ENCODE results near the gene ATP13A2.
A peak's percentile ranks its signal among the peaks of the same experiment; 100 is the strongest.

Gene ATP13A2, protein sequence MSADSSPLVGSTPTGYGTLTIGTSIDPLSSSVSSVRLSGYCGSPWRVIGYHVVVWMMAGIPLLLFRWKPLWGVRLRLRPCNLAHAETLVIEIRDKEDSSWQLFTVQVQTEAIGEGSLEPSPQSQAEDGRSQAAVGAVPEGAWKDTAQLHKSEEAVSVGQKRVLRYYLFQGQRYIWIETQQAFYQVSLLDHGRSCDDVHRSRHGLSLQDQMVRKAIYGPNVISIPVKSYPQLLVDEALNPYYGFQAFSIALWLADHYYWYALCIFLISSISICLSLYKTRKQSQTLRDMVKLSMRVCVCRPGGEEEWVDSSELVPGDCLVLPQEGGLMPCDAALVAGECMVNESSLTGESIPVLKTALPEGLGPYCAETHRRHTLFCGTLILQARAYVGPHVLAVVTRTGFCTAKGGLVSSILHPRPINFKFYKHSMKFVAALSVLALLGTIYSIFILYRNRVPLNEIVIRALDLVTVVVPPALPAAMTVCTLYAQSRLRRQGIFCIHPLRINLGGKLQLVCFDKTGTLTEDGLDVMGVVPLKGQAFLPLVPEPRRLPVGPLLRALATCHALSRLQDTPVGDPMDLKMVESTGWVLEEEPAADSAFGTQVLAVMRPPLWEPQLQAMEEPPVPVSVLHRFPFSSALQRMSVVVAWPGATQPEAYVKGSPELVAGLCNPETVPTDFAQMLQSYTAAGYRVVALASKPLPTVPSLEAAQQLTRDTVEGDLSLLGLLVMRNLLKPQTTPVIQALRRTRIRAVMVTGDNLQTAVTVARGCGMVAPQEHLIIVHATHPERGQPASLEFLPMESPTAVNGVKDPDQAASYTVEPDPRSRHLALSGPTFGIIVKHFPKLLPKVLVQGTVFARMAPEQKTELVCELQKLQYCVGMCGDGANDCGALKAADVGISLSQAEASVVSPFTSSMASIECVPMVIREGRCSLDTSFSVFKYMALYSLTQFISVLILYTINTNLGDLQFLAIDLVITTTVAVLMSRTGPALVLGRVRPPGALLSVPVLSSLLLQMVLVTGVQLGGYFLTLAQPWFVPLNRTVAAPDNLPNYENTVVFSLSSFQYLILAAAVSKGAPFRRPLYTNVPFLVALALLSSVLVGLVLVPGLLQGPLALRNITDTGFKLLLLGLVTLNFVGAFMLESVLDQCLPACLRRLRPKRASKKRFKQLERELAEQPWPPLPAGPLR

DNA sequence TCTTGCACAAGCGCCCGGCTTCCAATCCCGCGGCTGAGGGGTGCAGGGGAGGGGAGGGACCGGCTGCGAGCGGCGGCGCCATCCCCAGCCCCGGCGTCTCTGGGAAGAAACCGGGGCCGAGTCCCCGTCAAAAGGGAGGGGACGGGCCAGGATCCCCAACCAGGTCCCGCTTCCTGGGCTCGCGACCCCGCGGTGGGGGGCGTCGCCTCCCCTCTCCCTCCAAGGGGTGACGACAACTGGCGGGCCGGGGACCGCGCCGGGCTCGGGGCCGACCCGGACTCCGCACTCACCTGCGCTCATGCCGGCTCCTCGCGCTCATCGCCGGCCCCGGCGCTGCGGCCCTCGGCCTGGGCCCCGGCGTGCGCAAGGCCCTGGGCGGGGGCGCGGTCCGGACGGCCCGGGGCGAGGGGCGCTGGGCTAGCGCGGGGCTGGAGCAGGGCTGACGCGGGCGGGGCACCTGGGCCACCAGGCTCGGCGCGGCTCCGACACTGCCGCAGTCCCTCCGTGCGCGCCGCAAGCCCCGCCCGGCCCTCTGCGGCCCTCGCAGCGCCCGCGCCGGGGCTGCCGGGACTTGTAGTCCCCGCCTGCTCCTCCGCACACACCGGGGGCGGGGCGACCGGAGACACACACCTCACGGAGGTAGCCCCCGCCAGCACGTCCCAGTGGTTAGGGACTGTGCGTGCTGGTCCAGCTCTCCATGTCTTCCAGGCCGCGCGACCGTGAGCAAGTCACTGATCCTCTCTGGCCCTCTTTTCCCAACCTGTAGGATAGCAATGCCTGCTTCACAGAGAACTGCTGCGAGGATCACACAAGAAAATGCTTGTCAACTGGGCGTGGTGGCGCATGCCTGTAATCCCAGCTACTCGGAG lies at the start of gene ATP13A2:
Gene ATP13A2 (minus strand): TSS at position 490 of the 869 bp plus-strand sequence. CDS start 190 bp downstream, at position 300.
- DNase-seq: peak; percentile 76 to 78

DNA sequence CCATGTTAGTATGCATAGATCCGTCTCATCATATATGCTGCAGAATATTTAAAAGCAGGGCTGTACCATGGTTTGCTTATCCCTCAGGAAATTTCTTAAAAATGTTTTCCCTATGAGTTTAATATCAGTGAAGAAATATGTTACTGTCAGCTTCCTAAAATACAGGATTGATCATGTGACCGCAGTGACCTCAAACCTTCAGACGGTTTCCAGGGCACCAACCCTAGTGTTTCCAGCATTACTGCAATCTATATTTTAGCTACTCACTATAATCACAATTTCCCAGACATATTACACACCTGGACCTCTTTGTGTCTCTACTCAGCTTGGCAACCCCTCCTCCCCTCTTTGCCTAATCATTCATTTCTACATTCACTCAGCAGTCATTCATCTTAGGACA lies 49.8 kb upstream of the ATP13A2 start:
- no peak for DNase-seq

DNA sequence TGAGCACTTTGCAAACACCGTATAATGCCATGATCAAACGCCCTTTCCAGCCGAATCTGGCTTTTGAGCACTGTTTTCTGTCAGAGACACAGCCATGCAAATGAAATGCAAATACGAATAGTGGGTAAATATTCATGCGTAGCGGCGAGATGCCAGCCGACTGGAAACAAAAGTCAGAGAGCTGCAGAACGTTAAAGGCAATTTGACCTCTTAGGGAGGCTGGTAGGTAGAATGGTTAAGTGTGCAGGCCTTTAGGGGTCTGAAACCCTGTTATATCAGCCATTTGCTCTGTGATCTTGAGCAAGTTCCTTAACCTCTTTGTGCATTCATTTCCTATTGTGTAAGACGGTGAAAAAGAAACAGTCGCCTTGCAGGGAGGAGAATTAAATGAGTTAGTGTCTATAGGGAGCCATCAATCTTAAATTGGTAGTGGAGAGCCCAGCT lies 48.6 kb upstream of the ATP13A2 start:
- DNase-seq: no peak

DNA sequence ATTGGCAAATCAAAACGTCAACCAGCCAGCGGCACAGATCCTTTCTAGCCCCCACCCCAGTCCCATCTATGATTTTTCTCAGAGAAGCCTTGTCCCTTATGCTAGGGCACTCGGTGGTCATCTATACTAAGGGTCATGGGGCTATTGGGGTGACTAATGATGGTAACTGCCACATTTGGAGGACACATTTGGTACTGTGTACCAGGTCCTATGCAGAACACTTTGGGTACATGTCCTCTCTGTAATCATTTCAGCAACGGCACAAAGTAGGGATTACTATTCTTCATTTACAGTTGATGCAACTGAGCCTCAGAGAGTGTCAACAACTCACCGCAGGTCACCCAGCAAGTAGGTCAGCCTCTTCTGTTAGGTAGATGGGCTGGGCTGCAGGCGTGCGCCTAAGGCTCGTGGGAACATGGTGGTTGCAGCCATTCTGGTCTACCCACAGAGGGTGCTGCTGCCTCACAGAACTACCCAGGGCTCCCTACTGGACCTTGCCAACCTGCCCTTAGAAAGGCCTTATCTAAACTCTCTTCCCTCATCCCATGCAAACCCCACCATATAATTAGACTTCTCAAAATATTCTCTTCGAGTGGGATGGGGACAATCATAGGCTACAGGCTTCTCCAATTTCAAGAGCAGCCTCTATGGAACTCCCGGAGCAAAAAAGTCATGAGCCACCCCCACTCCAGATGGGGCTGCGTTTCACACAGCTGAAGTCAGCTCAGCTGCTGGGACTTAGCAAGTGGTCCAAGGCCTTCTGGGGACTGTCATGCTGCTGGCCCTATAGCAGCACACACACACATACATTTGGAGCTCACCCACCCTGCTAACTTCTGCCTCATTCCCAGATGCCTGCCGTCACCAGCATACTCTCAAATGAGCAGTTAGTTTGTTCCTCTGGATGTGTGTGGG lies 47.9 kb upstream of the ATP13A2 start:
- DNase-seq: peak; percentile 8 to 17

DNA sequence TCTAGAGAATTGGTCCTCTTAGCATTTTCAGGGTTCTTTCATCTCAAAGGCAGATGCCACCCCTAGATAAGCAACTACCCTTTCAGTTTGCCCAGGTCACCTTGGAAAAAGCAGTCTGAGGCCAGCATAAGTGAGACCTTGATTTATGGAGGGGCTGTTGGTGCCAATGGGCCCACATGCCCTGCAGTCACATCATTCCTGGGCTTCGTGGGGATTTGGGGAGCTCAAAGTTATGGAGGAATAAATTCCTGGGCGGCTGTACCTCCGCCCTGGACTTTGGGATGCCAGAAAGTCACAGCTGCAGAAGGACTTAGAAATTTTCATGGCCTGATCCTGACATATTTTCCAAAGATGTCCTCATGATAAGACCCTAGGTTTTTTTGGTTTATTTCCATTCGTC lies 44.8 kb upstream of the ATP13A2 start:
- no peak for DNase-seq

DNA sequence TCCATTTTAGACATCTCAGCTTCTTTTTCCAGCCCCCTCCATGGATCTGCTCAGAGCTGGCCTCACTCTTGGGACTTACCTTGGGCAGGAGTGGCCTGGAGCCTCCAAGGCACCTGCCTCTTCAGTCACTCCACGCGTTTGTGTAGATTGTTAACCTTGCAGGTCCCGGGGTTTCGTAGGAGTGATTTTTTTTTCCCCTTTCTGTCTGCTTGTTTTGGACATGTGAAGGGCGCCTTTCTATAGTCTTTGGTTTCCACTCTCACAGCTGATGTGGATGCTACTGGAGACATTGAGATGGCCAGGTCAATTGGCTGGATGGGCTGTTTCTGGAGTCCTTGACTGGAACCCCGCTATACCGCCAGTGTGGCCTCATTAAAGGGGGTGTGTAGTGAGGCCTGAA lies 44.1 kb upstream of the ATP13A2 start:
- no peak for DNase-seq

DNA sequence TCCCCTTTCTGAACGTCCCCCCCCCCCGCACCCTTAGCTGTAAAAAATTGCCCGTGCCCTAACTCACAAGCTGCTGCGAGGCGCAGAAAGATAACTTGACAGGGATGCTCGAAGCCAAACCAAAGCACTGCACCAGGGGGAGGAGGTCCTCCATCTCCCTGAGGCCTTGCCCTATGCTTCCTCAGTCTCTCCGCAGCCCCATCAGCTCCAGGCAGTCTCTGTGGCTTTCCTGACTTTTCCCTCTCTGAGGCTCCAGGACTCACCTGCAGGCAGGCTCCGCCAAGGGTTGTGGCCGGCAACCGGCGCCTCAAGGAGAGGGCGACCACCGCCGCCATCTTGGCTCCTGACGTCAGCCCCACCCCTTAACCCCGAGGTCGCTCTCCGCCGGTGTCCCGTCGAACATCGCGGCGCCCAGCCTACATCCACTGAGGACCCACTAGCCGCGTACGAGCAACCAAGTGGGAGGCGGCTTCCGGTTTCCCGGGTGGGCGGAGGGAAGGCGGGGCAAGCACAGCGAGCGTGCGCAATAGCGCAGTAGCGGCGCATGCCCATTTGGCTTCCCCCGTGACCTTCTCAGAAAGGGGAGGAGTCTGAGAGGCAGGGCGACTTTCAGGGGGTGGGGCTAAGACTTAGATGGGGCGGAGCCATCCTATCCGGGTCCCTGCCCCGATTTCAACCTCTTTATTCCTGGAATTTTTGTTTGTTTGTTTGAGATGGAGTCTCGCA lies 42.1 kb upstream of the ATP13A2 start, which contains the start of gene SDHB:
Gene SDHB (minus strand): TSS at position 348 of the 726 bp plus-strand sequence. CDS start 13 bp downstream, at position 335.
- DNase-seq: peak; percentile 97 to 98

DNA sequence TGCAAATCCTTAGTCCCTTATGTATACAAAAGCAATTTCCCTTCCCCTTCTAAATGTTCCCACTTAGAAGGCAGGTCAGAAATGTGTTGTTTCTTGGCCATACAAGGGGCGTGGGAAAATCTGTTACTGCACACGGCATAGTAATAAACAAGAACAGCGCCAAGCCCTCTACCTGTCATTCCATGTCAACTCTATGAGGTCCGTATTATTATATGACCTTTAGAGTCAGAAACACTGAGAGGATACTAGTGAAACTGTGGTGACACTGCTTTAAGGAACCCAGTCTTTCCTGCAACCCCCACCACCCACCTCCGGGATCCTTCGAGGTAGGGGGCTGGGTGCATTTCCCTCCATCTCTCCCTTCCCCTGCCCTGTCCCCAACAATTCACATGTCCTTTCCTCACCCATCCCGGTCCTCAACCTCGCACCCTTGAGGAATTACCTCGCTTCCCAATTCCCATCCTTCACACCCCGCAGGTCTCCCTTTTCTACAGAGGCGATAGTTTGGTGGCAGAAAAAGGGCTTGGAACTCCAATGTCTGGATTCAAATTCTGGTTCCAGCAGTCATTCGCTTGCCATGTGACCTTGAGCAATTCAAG lies 41.5 kb upstream of the ATP13A2 start:
- DNase-seq: no peak

DNA sequence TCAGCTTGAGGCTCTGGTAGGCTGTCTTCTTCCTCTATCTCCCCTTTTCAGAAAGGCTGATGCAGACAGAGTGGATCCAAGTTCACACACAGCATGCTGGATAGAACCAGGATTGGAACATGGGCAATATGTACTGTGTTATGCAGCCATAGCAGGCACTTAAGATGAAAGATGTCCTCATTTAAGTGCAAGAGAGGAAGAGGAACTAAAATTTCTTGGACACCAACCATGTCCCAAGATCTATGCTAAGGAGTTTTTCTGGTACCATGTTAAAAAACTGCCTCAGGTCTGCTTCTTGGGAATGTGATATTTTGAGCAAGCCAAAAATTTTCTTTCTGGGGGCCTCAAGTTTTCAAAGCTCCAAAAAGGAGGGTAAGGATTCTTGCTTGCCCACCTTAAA lies 40.9 kb upstream of the ATP13A2 start:
- DNase-seq: no peak

DNA sequence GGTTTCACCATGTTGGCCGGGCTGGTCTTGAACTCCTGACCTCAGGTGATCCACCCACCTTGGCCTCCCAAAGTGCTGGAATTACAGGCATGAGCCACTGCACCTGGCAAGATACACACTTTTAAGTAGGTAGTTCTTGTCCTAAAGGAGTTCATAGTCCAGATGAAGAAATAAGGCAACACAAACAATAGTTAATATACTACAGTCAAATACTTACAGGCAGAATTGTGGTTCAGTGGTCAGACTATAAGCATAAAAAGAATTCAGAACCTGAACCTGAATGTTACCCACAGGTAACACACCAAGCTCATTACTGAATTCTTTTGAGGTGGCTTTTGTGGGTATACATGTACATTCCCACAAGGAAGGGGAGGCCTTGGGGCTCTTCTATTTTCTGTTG lies 40.3 kb upstream of the ATP13A2 start:
- no peak for DNase-seq

DNA sequence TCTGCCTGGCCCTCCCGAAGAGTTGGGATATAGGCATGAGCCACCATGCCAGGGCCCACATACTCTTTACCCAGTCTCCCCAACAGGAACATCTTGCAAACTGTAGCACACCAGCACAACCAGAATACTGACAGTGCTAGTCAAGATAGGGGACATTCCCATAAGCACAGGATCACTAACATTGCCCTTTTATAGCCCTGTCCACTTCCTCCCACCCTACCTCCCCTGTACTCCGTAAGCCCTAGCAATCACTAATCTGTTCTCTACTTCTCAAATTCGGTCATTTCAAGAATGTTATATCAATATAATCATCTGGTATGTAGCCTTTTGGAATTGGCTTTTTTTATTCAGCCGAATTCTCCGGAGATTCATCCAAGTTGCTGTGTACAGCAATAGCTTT lies 36.2 kb upstream of the ATP13A2 start:
- no peak for DNase-seq

DNA sequence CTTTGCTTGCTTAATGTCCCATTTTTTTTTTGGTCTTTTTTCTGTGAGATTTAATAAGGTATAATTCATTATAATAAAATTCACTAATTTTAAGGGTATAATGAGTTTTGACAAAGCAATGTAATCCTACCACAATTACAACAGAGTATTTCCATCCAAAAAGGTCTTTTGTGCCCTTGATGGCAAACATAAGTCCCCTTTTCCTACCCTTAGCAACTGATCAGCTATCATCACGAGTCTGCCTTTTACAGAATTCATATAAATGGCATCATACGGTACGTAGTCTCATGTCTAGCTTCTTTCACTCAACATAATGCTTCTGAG lies 34.6 kb upstream of the ATP13A2 start:
- DNase-seq: no peak

DNA sequence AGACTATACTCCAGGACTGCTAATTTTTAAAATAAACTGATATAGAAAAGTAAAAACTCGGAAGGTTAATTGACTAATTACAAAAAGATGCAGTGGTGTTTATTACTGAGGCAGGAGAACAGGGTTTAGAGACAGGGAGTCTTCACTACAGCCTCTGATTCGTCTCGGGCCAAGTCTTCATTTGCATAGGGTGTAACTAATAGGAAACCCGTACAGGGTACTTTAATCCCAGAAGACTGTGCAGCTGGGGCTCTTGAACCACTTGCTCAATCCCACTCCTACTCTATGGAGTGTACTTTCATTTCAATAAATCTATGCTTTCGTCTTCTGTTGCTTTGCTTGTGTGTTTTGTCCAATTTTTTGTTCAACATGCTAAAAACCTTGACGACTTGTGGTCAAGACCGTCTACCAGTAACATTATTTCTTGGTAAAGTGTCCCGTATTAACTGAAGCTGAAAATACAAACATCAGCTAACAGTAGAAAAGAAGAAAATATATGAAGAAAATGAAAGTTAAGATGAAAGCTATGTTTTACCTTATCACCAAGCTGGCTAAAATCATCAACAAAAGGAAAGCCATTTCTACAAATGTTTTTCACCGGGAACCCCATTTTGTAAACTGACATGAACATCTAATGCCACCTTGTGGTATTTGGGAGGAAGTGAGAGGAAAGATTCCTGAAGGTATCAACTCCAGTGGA lies 34.1 kb upstream of the ATP13A2 start:
- DNase-seq: no peak

DNA sequence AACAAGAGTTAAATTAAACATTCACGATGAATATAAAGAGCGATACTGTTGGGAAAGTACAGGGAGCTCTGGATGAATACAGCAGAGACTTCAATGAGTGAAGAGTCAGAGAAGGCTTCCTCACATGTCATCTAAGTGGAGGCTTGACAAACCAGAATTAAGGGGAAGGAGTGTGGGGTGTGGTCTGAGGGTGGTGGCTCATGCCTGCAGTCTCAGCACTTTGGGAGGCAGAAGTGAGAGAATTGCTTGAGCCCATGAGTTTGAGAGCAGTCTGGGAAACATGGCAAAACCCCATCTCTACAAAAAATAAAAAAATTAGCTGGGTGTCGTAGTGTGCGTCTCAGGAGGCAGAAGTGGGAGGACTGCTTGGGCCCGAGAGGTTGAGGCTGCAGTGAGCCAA lies 33.4 kb upstream of the ATP13A2 start:
- no peak for DNase-seq

DNA sequence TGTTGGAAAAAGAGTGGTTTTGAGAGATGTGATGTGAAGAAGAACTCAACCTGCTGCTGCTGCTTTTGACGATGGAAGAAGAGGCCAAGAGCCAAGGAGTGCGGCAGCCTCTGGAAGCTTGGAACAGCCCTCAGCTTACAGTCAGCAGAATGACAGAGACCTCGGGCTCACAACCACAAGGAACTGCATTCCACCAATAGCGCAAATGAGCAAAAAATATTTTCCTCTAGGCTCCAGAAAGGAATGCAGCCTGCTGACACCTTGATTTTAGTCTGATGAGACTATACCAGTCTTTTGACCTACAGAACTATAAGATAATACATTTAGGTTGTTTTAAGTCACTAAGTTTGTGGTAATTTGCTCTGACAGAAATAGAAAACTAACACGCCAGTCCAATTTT lies 31.9 kb upstream of the ATP13A2 start:
- no peak for DNase-seq

DNA sequence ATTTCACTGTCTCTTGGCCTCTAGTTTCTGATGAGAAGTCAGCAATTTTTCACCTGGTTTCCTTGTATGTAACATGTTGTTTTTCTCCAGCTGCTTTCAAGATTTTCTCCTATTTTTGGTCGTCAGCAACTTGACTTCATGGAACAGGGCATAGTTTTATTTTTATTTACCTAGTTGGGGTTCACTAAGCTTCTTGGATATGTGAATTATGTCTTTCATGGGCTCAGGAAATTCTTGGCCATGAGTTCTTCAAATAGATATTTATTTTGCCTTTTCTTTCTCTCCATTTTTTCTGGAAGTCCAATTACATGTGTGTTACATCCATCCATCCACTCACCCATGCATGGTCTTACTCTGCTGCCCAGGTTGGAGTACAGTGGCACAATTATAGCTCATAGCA lies 28.4 kb upstream of the ATP13A2 start:
- no peak for DNase-seq

DNA sequence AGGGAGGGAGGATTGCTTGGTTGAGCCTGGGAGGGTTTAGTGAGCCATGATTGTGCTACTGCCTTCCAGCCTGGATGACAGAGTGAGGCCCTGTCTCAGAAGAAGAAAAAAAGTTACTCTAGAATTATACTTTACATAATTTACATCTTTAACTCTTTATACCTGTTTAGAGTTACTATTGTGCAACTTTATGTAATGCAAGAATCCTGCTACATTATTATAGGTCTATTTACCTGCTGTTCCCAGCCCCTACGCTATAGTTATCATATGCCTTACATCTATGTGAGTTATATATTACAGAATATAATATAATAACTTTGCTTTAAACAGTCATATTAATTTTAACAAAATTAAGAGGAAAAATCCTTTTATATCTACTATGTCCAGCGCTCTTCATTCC lies 27.8 kb upstream of the ATP13A2 start:
- no peak for DNase-seq

DNA sequence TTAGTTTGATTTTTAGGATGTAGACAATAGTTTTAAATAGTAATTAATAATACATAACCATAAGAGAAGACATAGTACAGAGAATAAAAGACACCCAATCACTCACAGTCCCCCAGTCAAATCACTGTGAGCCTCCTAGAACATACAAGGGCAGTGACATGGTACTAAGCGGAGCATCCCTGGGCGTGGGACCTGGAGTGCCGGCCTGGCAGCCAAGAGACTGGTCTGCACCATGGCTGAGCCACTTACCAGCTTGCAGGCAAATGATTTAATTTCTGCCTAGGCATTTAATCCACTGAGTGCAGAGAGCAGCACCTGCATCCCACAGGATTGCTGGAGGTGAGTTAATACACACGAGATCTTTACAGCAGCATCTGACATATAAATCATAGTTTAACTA lies 21.8 kb upstream of the ATP13A2 start:
- DNase-seq: no peak

DNA sequence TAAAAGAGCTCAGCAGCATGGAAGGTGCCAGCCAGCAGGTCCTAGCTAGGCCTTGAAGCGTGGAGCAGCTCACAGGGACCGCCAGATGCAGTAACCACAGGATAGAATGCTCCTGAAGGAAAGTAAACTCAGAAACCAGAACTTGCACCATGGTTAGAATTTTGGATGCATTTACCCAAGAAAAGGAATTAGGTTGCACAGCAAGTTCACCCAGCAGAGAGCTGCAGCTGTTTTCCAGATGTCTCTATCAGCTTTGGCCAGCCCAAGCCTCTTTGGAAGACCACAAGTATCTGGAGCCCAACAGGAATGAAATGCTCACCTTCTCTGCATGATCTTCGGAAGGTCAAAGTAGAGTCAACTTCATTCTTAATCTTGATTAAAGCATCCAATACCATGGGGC lies 21.0 kb upstream of the ATP13A2 start:
- no peak for DNase-seq
